ENCODE results near the gene ACE. TPM values are rescaled to one million over a fixed set of nuclear protein-coding genes. Genes with fewer than 3 reads are reported as not detected.
A peak's percentile ranks its signal among the peaks of the same experiment; 100 is the strongest.

The ACE gene
- total RNA-seq, 1 donor from 2014 or later: 1.0 TPM

- Histone ChIP-seq H3K9ac (ENCODE audit: low read length) (no peak overlapping the region), H4K20me1 (ENCODE audit: insufficient read depth, low read length) (peaks cover 3% of the 10 kb centered on the region), H3K27me3 (ENCODE audit: insufficient read depth, low read length) (peaks cover 8% of the 10 kb centered on the region), H3K27ac (ENCODE audit: low read depth, low read length) (no peak overlapping the region), H3K4me3 (ENCODE audit: insufficient read depth, low read depth, low read length) (no peak overlapping the region), H3K79me2 (ENCODE audit: insufficient read depth, low read length) (no peaks in the 10 kb centered on the region), H2AFZ (ENCODE audit: low read depth, low read length) (no peak overlapping the region), H3K36me3 (ENCODE audit: insufficient read depth, low read length) (no peaks in the 10 kb centered on the region), H3K9me3 (ENCODE audit: insufficient read depth, low read depth, low read length) (no peaks in the 10 kb centered on the region), H3K4me2 (ENCODE audit: low read length) (peak overlapping the region; percentile 86), H3K4me1 (ENCODE audit: insufficient read depth, low read length) (peaks cover 24% of the 10 kb centered on the region)
- TF ChIP-seq EZH2 (IDR thresholded peaks at IDR 0.05; ENCODE audit: insufficient read depth, low read length) (no peak), CTCF (IDR thresholded peaks at IDR 0.05; ENCODE audit: insufficient read depth, low read depth, low read length) (no peak)
- Mint-ChIP-seq H3K27ac (ENCODE audit: unreplicated experiment) (no peak overlapping the region), H3K4me3 (ENCODE audit: unreplicated experiment) (peak overlapping the region; percentile 77), H3K9me3 (ENCODE audit: unreplicated experiment) (peaks cover 2% of the 10 kb centered on the region), H3K4me1 (ENCODE audit: low read depth, unreplicated experiment) (no peaks in the 10 kb centered on the region), H3K36me3 (ENCODE audit: low read depth, unreplicated experiment) (no peaks in the 10 kb centered on the region), H3K27me3 (ENCODE audit: low read depth, unreplicated experiment) (peaks cover 44% of the 10 kb centered on the region)
- DNase-seq (ENCODE audit: low read depth) (no peak), FAIRE-seq (no peak)
These were observed 1.1 kb upstream of the ACE start for GRCh38 chr17:63475491-63476412.

- Mint-ChIP-seq H3K9me3 (ENCODE audit: unreplicated experiment) (peaks cover 2% of the 10 kb centered on the region), H3K4me1 (ENCODE audit: low read depth, unreplicated experiment) (no peaks in the 10 kb centered on the region), H3K27me3 (ENCODE audit: low read depth, unreplicated experiment) (peaks cover 43% of the 10 kb centered on the region), H3K4me3 (ENCODE audit: unreplicated experiment) (peak overlapping the region; percentile 77), H3K36me3 (ENCODE audit: low read depth, unreplicated experiment) (no peaks in the 10 kb centered on the region), H3K27ac (ENCODE audit: unreplicated experiment) (no peak overlapping the region)
- no peaks in the 10 kb centered on the region for H3K36me3 ChIP-seq (ENCODE audit: insufficient read depth, low read length)
- peaks cover 24% of the 10 kb centered on the region for H3K4me1 ChIP-seq (ENCODE audit: insufficient read depth, low read length)
- H3K27me3 ChIP-seq (ENCODE audit: insufficient read depth, low read length): peaks cover 8% of the 10 kb centered on the region
- peak overlapping the region; percentile 80 for H2AFZ ChIP-seq (ENCODE audit: low read depth, low read length)
- no peak overlapping the region for H3K27ac ChIP-seq (ENCODE audit: low read depth, low read length)
- H3K4me2 ChIP-seq (ENCODE audit: low read length): peak overlapping the region; percentile 86
- H4K20me1 ChIP-seq (ENCODE audit: insufficient read depth, low read length): peaks cover 3% of the 10 kb centered on the region
- DNase-seq (ENCODE audit: low read depth): no peak
- no peaks in the 10 kb centered on the region for H3K79me2 ChIP-seq (ENCODE audit: insufficient read depth, low read length)
- FAIRE-seq: no peak
- H3K9me3 ChIP-seq (ENCODE audit: insufficient read depth, low read depth, low read length): no peaks in the 10 kb centered on the region
- TF ChIP-seq EZH2 (IDR thresholded peaks at IDR 0.05; ENCODE audit: insufficient read depth, low read length): peak; percentile 46
- no peak for TF ChIP-seq CTCF (IDR thresholded peaks at IDR 0.05; ENCODE audit: insufficient read depth, low read depth, low read length)
- H3K9ac ChIP-seq (ENCODE audit: low read length): no peak overlapping the region
- H3K4me3 ChIP-seq (ENCODE audit: insufficient read depth, low read depth, low read length): peak overlapping the region; percentile 46
These were observed 405 bp upstream of the ACE start for GRCh38 chr17:63476459-63476853.

Data from astrocyte (in vitro differentiated cells and primary cell).